ENCODE data around the gene UQCRH. TPM values are rescaled to one million over a fixed set of nuclear protein-coding genes. Genes with fewer than 3 reads are reported as not detected.

Gene UQCRH
- total RNA-seq, 1 donor: 202 TPM

DNA sequence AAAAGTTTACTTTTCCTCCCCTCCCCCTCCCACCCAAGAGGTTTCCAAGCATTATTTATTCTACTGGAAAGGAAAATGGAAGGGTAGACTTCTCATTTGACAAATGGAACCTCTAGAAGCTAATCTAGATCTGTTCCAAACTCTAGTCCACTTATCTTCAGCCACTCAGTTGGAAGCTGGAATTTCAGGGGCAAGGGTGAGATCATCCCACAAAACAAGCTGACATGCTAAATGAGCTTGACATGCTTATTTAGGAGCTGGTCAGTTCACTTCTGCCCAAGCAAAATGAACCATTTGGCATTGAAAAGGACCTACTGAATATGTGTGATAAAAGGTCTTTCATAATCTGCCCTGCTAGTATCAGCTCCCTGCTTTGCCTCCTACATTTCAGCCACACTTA is 5.1 kb upstream of the UQCRH start:
- Histone ChIP-seq H3K79me2 (ENCODE audit: insufficient read depth, low read length) (peaks cover 84% of the 10 kb centered on the region), H3K4me2 (ENCODE audit: insufficient read depth, low read length) (no peak overlapping the region), H3K4me1 (ENCODE audit: insufficient read depth, low read length) (peaks cover 16% of the 10 kb centered on the region), H4K20me1 (ENCODE audit: insufficient read depth, low read length) (peaks cover 36% of the 10 kb centered on the region), H3K36me3 (ENCODE audit: insufficient read depth, low read length) (peaks cover 45% of the 10 kb centered on the region), H3K9me3 (ENCODE audit: low read depth, low read length) (no peaks in the 10 kb centered on the region), H3K27me3 (ENCODE audit: insufficient read depth, low read length) (no peaks in the 10 kb centered on the region), H3K27ac (ENCODE audit: low read depth, low read length) (no peak overlapping the region), H2AFZ (ENCODE audit: low read length) (no peak overlapping the region), H3K4me3 (ENCODE audit: insufficient read depth, low read length) (no peak overlapping the region)
- TF ChIP-seq CTCF (IDR thresholded peaks at IDR 0.05; ENCODE audit: extremely low read depth, low read depth, low read length): no peak
- no peak for DNase-seq (ENCODE audit: insufficient read length, low spot score, missing footprints)

- peak overlapping the region; percentile 94 for H3K27ac ChIP-seq (ENCODE audit: low read depth, low read length)
- H3K36me3 ChIP-seq (ENCODE audit: insufficient read depth, low read length): peaks cover 23% of the 10 kb centered on the region
- peak overlapping the region; percentile 93 for H3K4me2 ChIP-seq (ENCODE audit: insufficient read depth, low read length)
- no peak for DNase-seq (ENCODE audit: insufficient read length, low spot score, missing footprints)
- H4K20me1 ChIP-seq (ENCODE audit: insufficient read depth, low read length): peaks cover 45% of the 10 kb centered on the region
- H3K79me2 ChIP-seq (ENCODE audit: insufficient read depth, low read length): peaks cover 95% of the 10 kb centered on the region
- peak overlapping the region; percentile 52 for H2AFZ ChIP-seq (ENCODE audit: low read length)
- H3K27me3 ChIP-seq (ENCODE audit: insufficient read depth, low read length): no peaks in the 10 kb centered on the region
- H3K4me1 ChIP-seq (ENCODE audit: insufficient read depth, low read length): peaks cover 21% of the 10 kb centered on the region
- H3K9me3 ChIP-seq (ENCODE audit: low read depth, low read length): no peaks in the 10 kb centered on the region
- peak overlapping the region; percentile 92 for H3K4me3 ChIP-seq (ENCODE audit: insufficient read depth, low read length)
- TF ChIP-seq CTCF (IDR thresholded peaks at IDR 0.05; ENCODE audit: extremely low read depth, low read depth, low read length): no peak
Observed at GRCh38 chr1:46300673-46301405, 2.7 kb upstream of the UQCRH start.

- TF ChIP-seq CTCF (IDR thresholded peaks at IDR 0.05; ENCODE audit: extremely low read depth, low read depth, low read length): no peak
- H2AFZ ChIP-seq (ENCODE audit: low read length): peak overlapping the region; percentile 52
- H3K4me3 ChIP-seq (ENCODE audit: insufficient read depth, low read length): peak overlapping the region; percentile 92
- no peaks in the 10 kb centered on the region for H3K9me3 ChIP-seq (ENCODE audit: low read depth, low read length)
- no peaks in the 10 kb centered on the region for H3K27me3 ChIP-seq (ENCODE audit: insufficient read depth, low read length)
- H3K4me2 ChIP-seq (ENCODE audit: insufficient read depth, low read length): peak overlapping the region; percentile 93
- H4K20me1 ChIP-seq (ENCODE audit: insufficient read depth, low read length): peaks cover 44% of the 10 kb centered on the region
- peaks cover 17% of the 10 kb centered on the region for H3K36me3 ChIP-seq (ENCODE audit: insufficient read depth, low read length)
- peaks cover 97% of the 10 kb centered on the region for H3K79me2 ChIP-seq (ENCODE audit: insufficient read depth, low read length)
- DNase-seq (ENCODE audit: insufficient read length, low spot score, missing footprints): peak; percentile 80
- H3K4me1 ChIP-seq (ENCODE audit: insufficient read depth, low read length): peaks cover 21% of the 10 kb centered on the region
- H3K27ac ChIP-seq (ENCODE audit: low read depth, low read length): peak overlapping the region; percentile 94
Observed at GRCh38 chr1:46301406-46301807, 2.1 kb upstream of the UQCRH start.

GRCh38 chr1:46301808-46302640 is 1.5 kb upstream of the UQCRH start:
- Histone ChIP-seq H4K20me1 (ENCODE audit: insufficient read depth, low read length) (peaks cover 44% of the 10 kb centered on the region), H2AFZ (ENCODE audit: low read length) (peak overlapping the region; percentile 20)

More at GRCh38 chr1:46301808-46302640, 1.5 kb upstream of the UQCRH start:
- peak; percentile 90 for DNase-seq (ENCODE audit: insufficient read length, low spot score, missing footprints)
- Histone ChIP-seq H3K27ac (ENCODE audit: low read depth, low read length) (peak overlapping the region; percentile 94), H3K9me3 (ENCODE audit: low read depth, low read length) (no peaks in the 10 kb centered on the region), H3K79me2 (ENCODE audit: insufficient read depth, low read length) (peaks cover 97% of the 10 kb centered on the region), H3K4me1 (ENCODE audit: insufficient read depth, low read length) (peaks cover 21% of the 10 kb centered on the region), H3K4me3 (ENCODE audit: insufficient read depth, low read length) (peak overlapping the region; percentile 92), H3K4me2 (ENCODE audit: insufficient read depth, low read length) (peak overlapping the region; percentile 93), H3K27me3 (ENCODE audit: insufficient read depth, low read length) (no peaks in the 10 kb centered on the region), H3K36me3 (ENCODE audit: insufficient read depth, low read length) (peaks cover 11% of the 10 kb centered on the region)
- no peak for TF ChIP-seq CTCF (IDR thresholded peaks at IDR 0.05; ENCODE audit: extremely low read depth, low read depth, low read length)

All from osteoblast (primary cell).